Tibial artery (tissue), 4 donors: ENCODE data around the gene IKZF4.

Source experiments
- DNase-seq, 2 donors: peaks; one replicate each; pipeline ENCODE4 v3.0.0-alpha.2; 2019
- H3K27ac ChIP-seq, 2 donors: fragments of 200-600 bp; sonication (generic) in 1 of 2; 1 replicate in 1 of 2; 2 replicates in 1 of 2; pipeline ENCODE4 v1.5.1; 2018 to 2019; ENCODE audit warnings: mild to moderate bottlenecking in 1 of 2
- H3K27me3 ChIP-seq, 2 donors: fragments of 200-600 bp; sonication (generic) in 1 of 2; one replicate each; pipeline versions ENCODE4 v1.5.1 to v1.6.0; 2016 to 2019
- H3K36me3 ChIP-seq, 3 donors: fragments of 200-600 bp; sonication (generic) in 2 of 3; one replicate each; pipeline ENCODE4 v1.5.1; 2016 to 2019; ENCODE audit warnings: mild to moderate bottlenecking in 2 of 3
- H3K4me1 ChIP-seq, 4 donors: fragments of 200-600 bp; sonication (generic) in 2 of 4; 1 replicate in 3 of 4; 2 replicates in 1 of 4; pipeline ENCODE4 v1.5.1; 2016 to 2019
- H3K4me3 ChIP-seq, 2 donors: fragments of 200-600 bp; sonication (generic) in 1 of 2; 1 replicate in 1 of 2; 2 replicates in 1 of 2; pipeline ENCODE4 v1.5.1; 2018 to 2019; ENCODE audit warnings: mild to moderate bottlenecking in 2 of 2
- H3K9me3 ChIP-seq, 3 donors: fragments of 200-600 bp; sonication (generic) in 1 of 3; one replicate each; pipeline ENCODE4 v1.5.1; 2016 to 2019
- CTCF ChIP-seq, 2 experiments: fragments of 200-600 bp in 1 of 2; fragments of 450-650 bp in 1 of 2; IDR thresholded peaks; one replicate each; pipeline ENCODE4 v1.5.1; 2017 to 2019; ENCODE audit warnings: antibody characterized with exemption in 2 of 2, mild to moderate bottlenecking in 1 of 2, moderate library complexity in 1 of 2
- intact Hi-C: fragments of 100-400 bp; cut with DNase I; formaldehyde crosslinking; loops from one replicate; pipeline ENCODE4 v1.15.0; 2023; ENCODE audit warnings: low total_unique reads

IKZF4 gene

DNA sequence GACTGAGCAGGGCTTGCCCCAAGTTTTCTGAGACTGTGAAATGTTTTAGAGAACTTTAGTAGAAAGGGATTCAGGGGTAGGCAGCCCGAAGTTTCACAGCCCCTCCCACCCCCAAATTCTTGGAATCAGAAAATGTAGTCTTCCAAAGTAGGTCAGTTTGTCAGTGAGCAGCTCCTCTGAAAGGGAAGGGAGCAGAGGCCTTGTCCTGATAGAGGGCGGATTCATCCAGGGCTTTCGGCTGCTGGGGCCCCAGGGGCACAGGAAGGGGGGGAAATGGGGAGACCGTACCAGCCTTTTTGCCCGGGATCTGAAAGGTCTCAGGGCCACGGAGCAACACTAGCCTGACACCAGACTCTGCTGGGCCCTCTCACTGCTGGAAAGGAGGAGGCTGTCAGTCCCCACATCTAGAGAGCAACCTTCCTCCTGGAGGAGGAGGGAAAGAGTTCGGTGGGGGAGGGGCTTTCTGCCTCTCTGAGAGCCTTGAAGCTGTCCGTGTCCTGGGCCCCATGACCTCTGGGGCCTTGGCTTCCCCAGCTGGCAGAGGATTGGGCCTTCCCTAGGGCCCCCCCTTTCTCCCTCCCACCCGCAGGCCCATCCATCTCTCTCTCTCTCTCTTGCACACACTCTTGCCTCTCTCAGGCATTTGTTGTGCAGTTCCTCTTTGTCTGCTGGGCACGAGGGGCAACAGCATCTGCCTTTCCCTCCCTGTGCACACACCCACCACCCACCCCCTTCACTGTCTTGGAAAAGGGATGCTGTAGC lies at the start of gene IKZF4:
Gene IKZF4 (plus strand): TSS at position 621 of the 762 bp plus-strand sequence. CDS start 451 bp downstream, outside the sequence.
- Histone ChIP-seq H3K27ac (peak within 1 kb of the TSS; percentile 57 to 62), H3K4me1 (peaks cover 0 to 20% (median 13%) of the 10 kb centered on the region in 4 donors), H3K9me3 (no peaks in the 10 kb centered on the region), H3K27me3 (no peaks in the 10 kb centered on the region), H3K4me3 (peak within 1 kb of the TSS; percentile 29 to 35), H3K36me3 (peaks cover 14 to 33% (median 16%) of the 10 kb centered on the region in 3 donors)
- intact Hi-C loops = no loop called here
- TF ChIP-seq CTCF (IDR thresholded peaks at IDR 0.05) = no peak
- no peak for DNase-seq

GRCh38 chr12:55972042-55972441 lies 48.8 kb upstream of the IKZF4 start:
- Histone ChIP-seq H3K4me3 (peak overlapping the region in 1 of 2 donors; percentile 100), H3K9me3 (no peaks in the 10 kb centered on the region), H3K27ac (peak overlapping the region; percentile 82 to 90), H3K27me3 (no peaks in the 10 kb centered on the region), H3K36me3 (peaks cover 0 to 23% (median 4%) of the 10 kb centered on the region in 3 donors), H3K4me1 (peaks cover 0 to 49% (median 34%) of the 10 kb centered on the region in 4 donors)
- intact Hi-C loops = no loop called here
- no peak for TF ChIP-seq CTCF (IDR thresholded peaks at IDR 0.05)
- no peak for DNase-seq

GRCh38 chr12:55972456-55972855 lies 48.4 kb upstream of the IKZF4 start:
- Histone ChIP-seq H3K9me3 (no peaks in the 10 kb centered on the region), H3K27ac (peak overlapping the region; percentile 82 to 90), H3K4me1 (peaks cover 0 to 49% (median 35%) of the 10 kb centered on the region in 4 donors), H3K4me3 (peak overlapping the region; percentile 65 to 100), H3K27me3 (no peaks in the 10 kb centered on the region), H3K36me3 (peaks cover 0 to 23% (median 4%) of the 10 kb centered on the region in 3 donors)
- no peak for DNase-seq
- TF ChIP-seq CTCF (IDR thresholded peaks at IDR 0.05) = no peak
- intact Hi-C loops = no loop called here

- H3K36me3 ChIP-seq = peaks cover 0 to 23% (median 4%) of the 10 kb centered on the region in 3 donors
- H3K4me1 ChIP-seq = peaks cover 0 to 49% (median 35%) of the 10 kb centered on the region in 4 donors
- intact Hi-C loops = no loop called here
- no peak for DNase-seq
- no peaks in the 10 kb centered on the region for H3K9me3 ChIP-seq
- peak overlapping the region; percentile 65 to 100 for H3K4me3 ChIP-seq
- peak overlapping the region; percentile 82 to 90 for H3K27ac ChIP-seq
- no peaks in the 10 kb centered on the region for H3K27me3 ChIP-seq
- TF ChIP-seq CTCF (IDR thresholded peaks at IDR 0.05) = no peak
Observed at GRCh38 chr12:55972911-55973598, 47.8 kb upstream of the IKZF4 start.

DNA sequence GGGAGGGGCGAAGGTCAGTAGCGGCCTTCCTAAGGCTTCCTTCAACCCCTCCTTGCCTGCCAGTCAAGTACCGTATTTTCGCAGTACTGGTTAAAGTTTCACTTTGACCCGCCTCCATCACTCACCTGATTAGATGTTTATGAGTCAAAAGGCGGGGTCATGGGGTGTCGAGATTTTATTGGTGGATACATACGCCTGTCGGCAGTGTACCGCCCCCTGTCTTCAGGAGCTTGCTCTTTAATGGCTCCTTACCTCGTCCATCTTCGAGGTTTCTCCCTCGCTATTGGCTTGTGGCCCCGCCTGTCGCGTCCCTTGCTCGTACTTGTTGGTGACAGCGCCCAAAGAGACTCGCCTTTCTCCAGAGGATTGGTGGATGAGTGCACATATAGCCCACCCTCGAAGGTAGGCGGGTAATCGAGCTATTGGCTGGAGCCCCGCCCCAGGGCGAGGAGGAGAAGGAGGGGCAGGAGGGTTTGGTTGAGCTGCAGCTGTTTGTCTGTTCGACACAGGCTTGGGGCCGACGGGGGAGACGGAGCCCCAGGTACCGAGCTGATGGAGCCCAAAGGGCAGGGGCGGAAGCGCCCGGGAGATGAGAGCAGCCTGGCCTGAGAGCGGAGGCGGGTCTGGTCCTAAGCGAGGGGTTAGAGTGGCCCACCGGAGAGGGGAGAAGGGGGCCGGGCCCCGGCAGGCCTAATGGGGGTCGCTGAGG lies 47.1 kb upstream of the IKZF4 start, which contains the start of gene RAB5B:
Gene RAB5B (plus strand): TSS at position 480 of the 709 bp plus-strand sequence. CDS start 12,883 bp downstream, outside the sequence.
- no peaks in the 10 kb centered on the region for H3K9me3 ChIP-seq
- intact Hi-C loops = no loop called here
- H3K4me3 ChIP-seq = peak within 1 kb of the TSS; percentile 82 to 100
- peak; percentile 21 to 37 for TF ChIP-seq CTCF (IDR thresholded peaks at IDR 0.05)
- DNase-seq = peak; percentile 100
- peaks cover 0 to 51% (median 35%) of the 10 kb centered on the region in 4 donors for H3K4me1 ChIP-seq
- no peaks in the 10 kb centered on the region for H3K27me3 ChIP-seq
- H3K27ac ChIP-seq = peak within 1 kb of the TSS; percentile 97 to 100
- H3K36me3 ChIP-seq = peaks cover 0 to 23% (median 4%) of the 10 kb centered on the region in 3 donors
